Stimulated activated CD8-positive, alpha-beta memory T cell treated with anti-CD3 and anti-CD28 coated beads, Interleukin-15, amount 100 ng/mL, for 48 hours (primary cell): ENCODE data around the gene ZCCHC7.
"Not testable (repeated sequence)": the region's sequence is repeated elsewhere in the genome, so short reads cannot be mapped to it uniquely, and the experiment has no call there.

ENCODE experiments used
- DNase-seq, 2 donors: peaks; one replicate each; pipeline ENCODE4 v3.0.0-alpha.2; 2020; ENCODE audit warnings: low read depth in 2 of 2

Gene ZCCHC7

DNA sequence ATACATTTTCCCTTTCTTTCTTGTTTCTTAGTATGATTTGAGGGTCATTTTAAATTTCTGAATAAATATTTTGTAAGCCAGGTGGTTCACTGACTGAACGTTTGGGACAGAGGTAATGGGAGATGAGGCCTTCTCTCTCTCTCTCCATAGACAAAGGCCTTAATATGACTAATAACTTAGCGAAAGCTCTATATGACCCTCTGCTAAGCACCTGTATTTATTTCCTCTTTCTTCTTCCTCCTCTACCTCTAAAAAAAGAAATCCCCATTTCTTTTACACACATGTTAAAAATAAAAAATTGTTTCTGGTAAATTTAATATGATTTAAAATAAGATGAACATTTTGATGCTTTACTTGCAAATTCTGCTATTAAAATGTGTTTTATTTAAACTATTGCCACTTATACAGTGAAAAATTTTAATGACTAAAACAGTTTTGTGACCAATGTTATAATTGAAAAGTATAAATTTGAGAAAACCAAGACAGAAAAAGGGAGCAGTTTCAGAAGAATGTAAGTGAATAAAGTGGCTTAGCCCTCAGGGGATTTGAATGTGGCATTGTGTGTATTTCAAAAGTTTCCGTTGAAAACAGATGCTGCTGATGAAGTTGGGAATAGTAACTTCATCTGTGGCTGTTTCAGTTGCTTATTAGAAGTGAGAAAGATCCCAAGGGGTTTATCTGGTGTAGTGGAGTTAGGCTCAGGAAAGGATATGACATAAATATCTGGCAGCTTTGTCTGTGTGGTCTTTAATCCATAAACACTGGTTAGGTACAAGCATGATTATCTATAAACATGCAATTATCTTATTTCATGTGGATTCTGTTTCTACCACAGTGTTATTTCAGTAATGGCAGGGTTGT lies 173.5 kb downstream of the ZCCHC7 start:
- no peak for DNase-seq

DNA sequence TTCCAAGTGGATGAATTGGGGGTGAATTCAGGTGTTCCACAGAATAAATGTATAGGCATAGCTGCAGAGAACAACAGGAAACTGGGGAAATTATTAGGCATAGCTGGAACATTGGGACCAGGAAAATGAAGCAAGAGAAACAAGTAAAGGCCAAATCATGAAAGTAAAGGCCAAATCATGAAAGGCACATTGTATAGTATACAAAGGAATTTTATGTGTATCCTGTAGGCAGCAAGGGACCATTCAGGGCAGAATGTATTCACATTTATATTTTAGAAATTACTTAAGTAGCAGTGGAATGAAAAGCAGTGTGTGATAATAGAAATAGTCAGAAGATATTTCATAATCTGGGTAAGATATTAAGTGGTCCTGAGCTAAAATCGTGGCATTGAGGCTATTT lies 174.8 kb downstream of the ZCCHC7 start:
- no peak for DNase-seq

- no peak for DNase-seq
These were observed 175.4 kb downstream of the ZCCHC7 start for GRCh38 chr9:37295796-37296195.

DNA sequence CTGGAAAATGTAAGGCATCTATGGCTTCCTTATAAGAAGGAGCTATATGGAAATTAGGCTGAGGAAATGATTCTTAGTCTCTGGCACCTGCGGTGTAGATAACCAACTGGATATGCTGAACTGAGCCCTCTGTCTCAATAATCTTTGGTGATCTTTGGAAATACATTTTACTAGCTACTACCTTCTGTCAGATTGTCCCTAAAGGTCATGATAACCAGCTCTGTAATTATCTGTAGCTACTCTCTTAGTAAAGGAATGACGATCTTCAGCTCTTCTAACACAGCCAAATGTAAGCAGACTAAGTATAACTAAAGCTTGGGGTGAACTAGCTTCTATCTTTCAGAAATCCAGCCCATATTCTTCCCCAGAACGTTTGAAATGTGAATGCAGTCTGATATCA lies 177.2 kb downstream of the ZCCHC7 start:
- DNase-seq, result no peak

DNA sequence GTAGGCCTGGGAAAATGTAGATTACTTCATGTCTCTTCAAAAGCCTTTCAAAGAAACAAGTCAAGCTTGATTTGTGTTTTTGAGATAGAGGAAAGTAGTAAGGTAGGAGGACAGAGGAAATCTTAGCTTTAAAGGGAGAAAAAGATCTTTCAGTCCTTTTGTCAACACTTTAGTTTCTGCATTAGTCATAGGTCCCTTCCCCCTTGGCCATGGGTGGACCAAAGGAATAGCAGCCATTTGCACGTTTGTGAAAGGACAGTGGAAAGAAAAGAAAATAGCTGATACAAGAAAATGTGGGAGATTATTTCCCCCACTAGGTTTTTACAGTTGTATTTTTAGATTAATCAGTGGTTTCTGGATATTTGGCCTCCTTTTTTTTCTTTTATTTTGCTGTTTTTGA lies 180.2 kb downstream of the ZCCHC7 start:
- DNase-seq, result no peak

DNA sequence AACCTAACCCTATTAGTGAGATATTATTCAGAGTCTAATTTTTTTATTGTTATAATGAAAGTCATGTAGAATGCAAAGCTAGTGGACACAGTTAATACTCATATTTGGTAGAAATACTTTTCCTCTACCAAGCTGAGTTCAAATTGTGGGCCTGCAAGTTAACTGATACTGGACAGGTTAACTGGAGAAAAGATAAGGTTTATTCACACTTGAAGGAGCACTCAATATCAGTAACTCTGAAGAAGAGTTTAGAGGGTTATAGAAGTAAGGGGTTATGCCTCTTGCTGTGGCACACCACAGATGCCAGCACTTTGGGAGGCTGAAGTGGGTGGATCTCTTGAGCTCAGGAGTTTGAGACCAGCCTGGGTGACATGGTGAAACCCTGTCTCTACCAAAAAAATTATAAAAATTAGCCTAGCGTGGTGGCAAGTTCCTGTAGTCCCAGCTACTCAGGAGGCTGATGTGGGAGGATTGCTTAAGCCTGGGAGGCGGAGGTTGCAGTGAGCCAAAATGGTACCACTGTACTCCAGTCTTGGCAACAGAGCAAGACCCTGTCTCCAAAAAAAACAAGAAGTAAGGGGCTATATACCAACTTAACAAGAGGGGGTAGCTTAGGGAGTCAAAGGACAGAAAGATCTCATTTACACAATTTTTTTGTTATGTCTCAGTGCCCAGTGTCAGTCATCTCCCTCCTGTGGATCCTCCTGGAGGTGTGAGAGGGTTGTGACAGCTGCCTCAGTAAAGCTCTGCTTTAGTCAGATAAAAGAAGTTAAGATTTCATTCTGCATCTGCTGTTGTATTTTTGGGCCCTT lies 180.9 kb downstream of the ZCCHC7 start:
- no peak for DNase-seq

DNA sequence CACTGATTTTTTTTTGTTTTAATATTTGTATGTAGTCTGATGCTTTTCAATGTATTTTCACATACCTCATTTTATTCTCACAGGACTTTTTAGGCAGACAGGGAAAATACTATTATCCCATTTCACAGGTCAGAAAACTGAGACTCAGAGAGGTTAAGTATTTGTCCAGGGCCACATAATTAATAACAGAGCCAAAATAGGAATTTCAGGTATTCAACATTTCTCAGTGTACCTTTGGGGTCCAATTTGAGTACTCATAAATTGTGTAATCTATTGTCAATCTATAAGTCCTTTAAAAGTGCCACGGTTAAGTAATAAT lies 181.4 kb downstream of the ZCCHC7 start:
- no peak for DNase-seq

DNA sequence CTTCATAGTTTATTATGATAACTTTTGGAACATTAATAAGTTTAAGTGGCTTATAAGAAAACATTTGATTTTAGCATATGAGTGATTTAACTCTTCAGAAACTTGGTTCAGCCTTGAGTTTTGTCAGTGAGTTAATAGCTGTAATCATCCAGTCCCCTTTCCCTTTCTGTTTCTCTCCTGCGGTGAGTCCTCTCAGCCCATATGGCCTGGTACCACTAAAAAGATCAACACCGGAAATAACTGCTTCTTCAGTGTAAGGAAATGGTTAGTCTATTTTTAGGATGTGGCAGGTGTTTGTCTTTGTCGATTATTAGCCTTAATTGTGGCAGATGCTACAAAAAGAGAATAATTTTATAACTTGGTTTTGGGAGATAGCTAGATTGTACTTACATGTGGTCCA lies 181.9 kb downstream of the ZCCHC7 start:
- peak in 1 of 2 donors; percentile 9 for DNase-seq

DNA sequence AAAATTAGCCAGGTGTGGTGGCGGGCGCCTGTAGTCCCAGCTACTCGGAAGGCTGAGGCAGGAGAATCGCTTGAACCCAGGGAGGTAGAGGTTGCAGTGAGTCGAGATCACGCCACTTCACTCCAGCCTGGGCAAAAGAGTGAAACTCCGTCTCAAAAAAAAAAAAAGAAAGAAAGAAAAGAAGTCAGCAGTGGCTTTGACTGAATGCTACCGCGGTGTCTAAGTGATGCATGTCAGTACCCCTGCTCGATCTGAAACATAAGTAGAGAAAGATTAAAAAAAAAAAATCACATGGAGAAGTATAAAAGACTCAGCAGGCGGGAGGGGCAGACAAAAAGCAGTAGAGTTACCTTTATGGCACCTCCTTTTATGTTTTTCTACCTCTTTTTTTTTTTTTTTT lies 182.9 kb downstream of the ZCCHC7 start:
- DNase-seq, result not testable (repeated sequence)

DNA sequence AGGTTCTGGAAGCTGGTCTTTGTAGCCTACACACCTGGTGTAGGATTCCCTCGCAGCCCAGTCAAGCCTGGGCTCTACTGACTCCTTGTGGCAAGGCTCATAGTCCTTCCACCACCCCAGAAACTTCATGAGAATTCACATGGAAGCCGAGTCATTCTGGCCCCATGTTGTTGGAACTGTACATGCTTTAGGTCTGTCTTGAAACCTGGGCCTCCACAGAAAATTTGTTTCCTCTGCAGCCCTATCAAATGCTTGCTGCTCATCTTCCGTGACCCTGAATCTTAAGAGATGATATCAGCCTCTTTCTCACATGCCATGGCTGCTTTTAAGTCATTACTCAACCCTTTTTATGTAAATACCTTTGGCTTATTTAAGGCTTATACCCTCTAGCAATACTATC lies 188.8 kb downstream of the ZCCHC7 start:
- no peak for DNase-seq

DNA sequence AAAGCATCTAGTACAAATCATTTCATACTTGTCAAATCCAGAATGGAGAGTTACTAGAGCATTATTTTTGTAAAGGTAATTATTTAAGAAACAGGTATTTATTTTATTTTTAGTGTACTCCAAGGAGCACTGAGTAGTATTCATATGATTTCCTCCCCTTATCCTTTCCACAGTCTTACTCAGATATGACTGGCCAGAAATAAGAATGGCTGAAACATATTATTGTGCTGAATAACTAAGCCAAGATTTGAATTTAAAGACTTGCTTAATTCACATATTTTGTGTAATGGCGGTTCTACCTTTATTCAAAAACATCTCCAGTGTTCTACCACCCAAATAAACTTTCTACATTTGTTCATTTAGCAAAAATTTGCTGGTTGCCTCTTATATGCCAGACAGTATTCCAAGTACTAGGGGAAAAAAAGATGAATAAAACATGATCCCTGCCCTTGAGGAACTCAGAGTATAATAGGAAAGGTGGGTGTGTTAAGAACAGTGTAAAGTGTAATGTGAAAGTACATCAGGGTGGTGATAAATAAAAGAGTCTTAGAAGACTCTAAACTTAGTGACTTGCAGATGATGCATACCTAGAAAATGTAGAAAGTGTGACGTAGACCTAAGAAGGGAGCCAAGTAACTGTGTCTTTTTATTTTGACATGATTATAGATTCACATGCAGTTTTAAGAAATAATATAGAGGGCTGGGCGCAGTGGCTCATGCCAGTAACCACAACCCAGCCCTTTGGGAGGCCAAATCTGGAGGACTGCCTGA lies 191.7 kb downstream of the ZCCHC7 start:
- DNase-seq, result no peak

DNA sequence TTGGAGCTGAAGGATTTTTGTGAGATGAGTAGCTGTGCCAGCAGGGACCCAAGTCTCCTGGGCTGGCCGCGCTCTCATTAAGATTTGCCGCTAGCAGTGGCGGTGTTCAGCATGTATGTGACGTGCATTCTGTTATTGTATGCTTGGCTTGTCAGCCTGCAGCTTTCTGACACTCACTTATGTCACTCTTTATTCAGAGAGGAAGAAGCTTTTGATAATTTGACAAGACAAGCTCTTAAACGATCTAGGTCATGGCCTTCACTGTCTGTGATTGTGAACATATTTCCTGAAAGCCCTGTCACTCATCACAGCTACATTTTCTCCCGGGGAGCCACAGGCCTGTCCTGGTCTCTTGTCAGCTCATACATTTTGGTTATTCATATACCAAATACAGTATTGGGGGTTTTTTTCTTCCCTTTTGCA lies 203.9 kb downstream of the ZCCHC7 start:
- DNase-seq, result no peak

DNA sequence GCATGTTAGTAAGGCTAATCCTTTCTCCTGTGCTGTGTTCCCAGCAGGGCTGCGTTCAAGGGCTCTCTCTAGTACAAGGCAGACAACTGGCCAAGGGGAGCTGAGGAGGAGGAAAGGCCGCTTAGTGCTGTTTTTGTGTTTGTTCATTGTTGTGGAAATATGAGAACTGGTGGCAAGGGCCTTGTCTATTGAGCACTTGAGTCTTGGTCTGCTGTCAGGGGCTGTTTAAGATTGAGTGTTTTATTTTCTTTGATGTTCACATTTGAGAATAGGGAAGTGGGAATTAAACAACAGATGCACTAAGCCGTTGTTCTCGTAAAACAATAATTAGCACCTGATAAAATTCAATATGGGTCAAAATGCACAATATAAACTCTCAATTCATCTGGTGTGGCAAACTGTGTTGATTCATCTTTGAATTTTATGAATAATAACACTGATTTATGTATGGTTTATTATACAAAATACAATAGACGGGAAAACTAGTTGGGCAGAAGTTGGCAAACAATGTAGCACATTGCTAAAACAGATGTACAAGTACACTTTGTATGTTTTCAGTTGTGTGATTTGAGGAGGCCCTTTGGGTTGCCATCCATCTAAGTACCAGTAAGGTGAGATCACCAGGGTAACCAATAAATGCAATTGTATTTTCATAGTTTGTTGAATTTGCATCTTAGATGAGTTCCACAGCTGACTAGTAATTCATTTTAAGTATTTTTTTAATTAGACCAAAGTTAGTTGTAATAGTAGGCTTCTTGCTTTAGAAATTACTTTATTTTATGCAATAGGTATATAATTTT lies 204.5 kb downstream of the ZCCHC7 start:
- DNase-seq, result no peak

- no peak for DNase-seq
These were observed 205.4 kb downstream of the ZCCHC7 start for GRCh38 chr9:37325778-37326177.

DNA sequence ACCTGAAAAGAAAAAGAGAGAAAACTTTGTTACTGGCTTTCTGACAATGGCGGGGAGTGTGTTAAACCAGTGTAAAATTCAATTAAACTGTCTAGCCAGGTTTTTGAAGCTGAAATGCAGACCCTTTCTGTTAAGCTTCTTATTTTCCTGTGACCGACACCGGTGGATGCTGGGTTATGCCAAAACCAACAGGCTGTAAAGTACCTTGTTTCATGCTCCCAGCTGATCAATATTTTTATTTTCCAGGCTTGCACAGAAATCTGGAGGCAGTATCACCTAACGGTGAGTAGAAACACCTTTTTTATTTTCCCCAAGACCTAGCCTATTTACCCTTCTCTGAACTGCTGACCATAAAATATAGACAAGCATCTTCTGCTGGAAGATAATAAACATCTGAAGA lies 207.2 kb downstream of the ZCCHC7 start:
- no peak for DNase-seq

- no peak for DNase-seq
These were observed 208.3 kb downstream of the ZCCHC7 start for GRCh38 chr9:37328556-37329227.

DNA sequence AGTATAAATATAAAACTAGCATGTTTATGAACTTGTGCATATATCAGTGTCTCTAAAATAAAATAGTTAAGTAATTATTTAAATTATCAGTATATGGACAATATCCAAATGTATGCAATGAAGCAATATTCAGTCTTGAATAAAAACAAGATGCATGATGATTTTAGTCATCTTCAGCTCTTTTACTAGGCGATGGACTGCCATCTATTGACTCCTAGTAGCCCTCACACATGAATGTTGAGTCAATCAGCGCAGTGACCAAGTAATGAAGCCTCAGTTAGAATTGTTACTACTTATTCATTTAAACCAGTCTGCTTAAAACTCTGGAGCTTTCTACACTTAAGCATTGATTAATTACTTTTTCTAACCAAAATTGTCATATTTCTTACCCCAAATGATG lies 209.2 kb downstream of the ZCCHC7 start:
- no peak for DNase-seq

DNA sequence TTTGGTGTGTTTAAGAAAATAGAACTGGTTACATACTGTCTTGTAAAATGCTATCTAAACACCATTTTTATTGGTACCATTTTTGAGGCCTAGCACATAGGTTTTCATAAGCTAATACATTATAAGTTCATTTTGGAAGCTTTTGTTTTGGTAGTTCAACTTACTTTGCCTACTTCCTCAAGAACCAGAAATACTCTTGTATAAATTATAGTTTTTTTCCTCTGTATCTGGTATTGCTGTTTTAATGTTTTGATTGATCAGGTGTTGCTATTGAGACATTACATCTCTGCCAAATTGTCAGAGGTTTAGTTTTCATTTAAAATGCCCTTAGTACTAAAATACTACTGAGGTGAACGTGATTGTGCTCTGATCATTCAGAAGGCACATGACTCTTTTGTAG lies 211.5 kb downstream of the ZCCHC7 start:
- no peak for DNase-seq

- no peak for DNase-seq
These were observed 212.2 kb downstream of the ZCCHC7 start for GRCh38 chr9:37332578-37332977.

- no peak for DNase-seq
These were observed 212.9 kb downstream of the ZCCHC7 start for GRCh38 chr9:37333288-37333687.

GRCh38 chr9:37335238-37335637 lies 214.9 kb downstream of the ZCCHC7 start:
- no peak for DNase-seq
